ENCODE data around the gene ZBBX.
A peak's percentile ranks its signal among the peaks of the same experiment; 100 is the strongest.

DNA sequence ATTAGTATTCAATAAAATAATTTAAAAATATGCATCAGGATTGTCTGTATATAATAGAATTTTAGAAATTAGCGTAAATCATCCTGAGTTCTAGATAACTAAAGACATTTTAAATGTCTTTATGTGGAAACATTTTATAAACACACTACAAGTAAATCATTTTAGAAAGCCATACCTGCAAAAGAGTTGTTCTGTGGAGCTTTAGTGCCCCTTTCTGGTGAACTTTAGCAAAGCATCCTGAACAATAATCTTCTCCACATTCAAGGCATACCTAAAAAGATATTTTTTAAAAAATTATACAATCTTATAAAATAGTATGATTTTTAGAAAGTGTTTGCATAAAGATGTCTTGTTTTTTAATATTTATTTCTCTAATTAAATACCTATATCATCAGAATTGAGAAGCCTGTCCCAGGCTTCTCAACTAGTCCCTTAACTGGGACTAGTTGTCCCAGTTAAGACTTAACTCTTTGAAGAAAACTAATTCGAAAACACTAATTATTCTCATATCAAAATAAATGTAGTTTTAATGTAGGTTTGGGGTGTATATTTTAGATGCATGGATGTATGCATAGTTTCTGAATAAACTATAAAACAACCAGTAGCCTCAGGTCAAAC, 29.7 kb downstream of the ZBBX start:
- TF ChIP-seq, protein P1, sequence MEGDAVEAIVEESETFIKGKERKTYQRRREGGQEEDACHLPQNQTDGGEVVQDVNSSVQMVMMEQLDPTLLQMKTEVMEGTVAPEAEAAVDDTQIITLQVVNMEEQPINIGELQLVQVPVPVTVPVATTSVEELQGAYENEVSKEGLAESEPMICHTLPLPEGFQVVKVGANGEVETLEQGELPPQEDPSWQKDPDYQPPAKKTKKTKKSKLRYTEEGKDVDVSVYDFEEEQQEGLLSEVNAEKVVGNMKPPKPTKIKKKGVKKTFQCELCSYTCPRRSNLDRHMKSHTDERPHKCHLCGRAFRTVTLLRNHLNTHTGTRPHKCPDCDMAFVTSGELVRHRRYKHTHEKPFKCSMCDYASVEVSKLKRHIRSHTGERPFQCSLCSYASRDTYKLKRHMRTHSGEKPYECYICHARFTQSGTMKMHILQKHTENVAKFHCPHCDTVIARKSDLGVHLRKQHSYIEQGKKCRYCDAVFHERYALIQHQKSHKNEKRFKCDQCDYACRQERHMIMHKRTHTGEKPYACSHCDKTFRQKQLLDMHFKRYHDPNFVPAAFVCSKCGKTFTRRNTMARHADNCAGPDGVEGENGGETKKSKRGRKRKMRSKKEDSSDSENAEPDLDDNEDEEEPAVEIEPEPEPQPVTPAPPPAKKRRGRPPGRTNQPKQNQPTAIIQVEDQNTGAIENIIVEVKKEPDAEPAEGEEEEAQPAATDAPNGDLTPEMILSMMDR (IDR thresholded peaks at IDR 0.05), result peak in 1 of 2 donors; percentile 33
- no peak for TF ChIP-seq POLR2AphosphoS5 (IDR thresholded peaks at IDR 0.05)
- no peak for TF ChIP-seq POLR2A (IDR thresholded peaks at IDR 0.05)
- no peak for TF ChIP-seq EP300 (IDR thresholded peaks at IDR 0.05)

Measured in suprapubic skin (tissue), 4 donors.